K562 (cell line): Measurements from ENCODE around the gene NMT1. TPM values are rescaled to one million over a fixed set of nuclear protein-coding genes. Genes with fewer than 3 reads are reported as not detected.

Source experiments
- BRF1 ChIP-seq: IDR thresholded peaks from 3 replicates; pipeline ENCODE4 v1.6.1; 2011; ENCODE audit warnings: borderline replicate concordance, mild to moderate bottlenecking; ENCODE audit not compliant: insufficient read length; ENCODE audit errors: extremely low read depth
- CUX1 ChIP-seq: fragments of 200-800 bp; sonication (Bioruptor generic); IDR thresholded peaks from 2 replicates; pipeline ENCODE4 v1.6.1; 2016; ENCODE audit warnings: missing genetic modification characterization, missing compliant biosample characterization
- ID3 ChIP-seq, 2 experiments: fragments of 250-450 bp in 1 of 2; fragments of 450-650 bp in 1 of 2; sonication (Bioruptor Pico) in 1 of 2; IDR thresholded peaks; 2 replicates each; pipeline versions ENCODE4 v1.6.1 to v1.8.0; 2016 to 2021; ENCODE audit warnings: mild to moderate bottlenecking in 2 of 2, moderate library complexity in 2 of 2, missing compliant biosample characterization in 1 of 2, missing genetic modification characterization in 1 of 2
- KDM2B ChIP-seq: fragments of 250-450 bp; sonication (Bioruptor Pico); IDR thresholded peaks from 2 replicates; pipeline ENCODE4 v1.8.0; 2021; ENCODE audit warnings: mild to moderate bottlenecking, moderate library complexity
- MXD1 ChIP-seq: fragments of 250-450 bp; sonication (Bioruptor Pico); IDR thresholded peaks from 2 replicates; pipeline ENCODE4 v1.8.0; 2021; ENCODE audit warnings: borderline replicate concordance, mild to moderate bottlenecking, moderate library complexity; ENCODE audit not compliant: poor library complexity, severe bottlenecking
- RFX7 ChIP-seq: fragments of 250-450 bp; sonication (Bioruptor Pico); IDR thresholded peaks from 2 replicates; pipeline ENCODE4 v1.5.1; 2021; ENCODE audit warnings: mild to moderate bottlenecking
- TRIM25 ChIP-seq: fragments of 450-650 bp; IDR thresholded peaks from 2 replicates; pipeline ENCODE4 v1.7.0; 2016; ENCODE audit warnings: borderline replicate concordance
- ZBTB49 ChIP-seq: sonication (generic); formaldehyde crosslinking; IDR thresholded peaks from 2 replicates; pipeline ENCODE4 v1.8.0; 2022; ENCODE audit warnings: missing genetic modification reagents, mild to moderate bottlenecking, borderline replicate concordance
- ZFP1 ChIP-seq: fragments of 450-650 bp; formaldehyde crosslinking; IDR thresholded peaks from 2 replicates; pipeline ENCODE4 v1.4.0; 2020; ENCODE audit warnings: mild to moderate bottlenecking, mixed read lengths
- ZNF143 ChIP-seq: sonication (generic); formaldehyde crosslinking; IDR thresholded peaks from 2 replicates; pipeline ENCODE4 v1.9.0; 2022; ENCODE audit warnings: mild to moderate bottlenecking, missing genetic modification reagents
- ZNF347 ChIP-seq: fragments of 450-650 bp; formaldehyde crosslinking; IDR thresholded peaks from 2 replicates; pipeline ENCODE4 v1.4.0; 2020; ENCODE audit warnings: low read depth, mild to moderate bottlenecking, moderate library complexity
- ZNF449 ChIP-seq: fragments of 250-450 bp; sonication (Bioruptor Pico); IDR thresholded peaks from 2 replicates; pipeline ENCODE4 v1.8.0; 2022; ENCODE audit warnings: moderate library complexity, mild to moderate bottlenecking, inconsistent platforms
- ZNF766 ChIP-seq: fragments of 200-800 bp; sonication (Bioruptor generic); conservative IDR thresholded peaks from 2 replicates; pipeline ENCODE4 v1.6.1; 2016; ENCODE audit warnings: missing genetic modification characterization, missing compliant biosample characterization
- polyA plus RNA-seq, 8 experiments: library from polyadenylated mRNA; depleted of rRNA in 4 of 8; stranded (reverse) in 5 of 8; unstranded in 3 of 8; fragments of >200 nt; fragmentation: Nextera tagmentation in 2 of 8; fragmentation: Illumina TruSeq in 1 of 8; extraction: Ambion mirVana in 2 of 8; extraction: Trizol in 1 of 8; gene quantifications; 2 replicates each; pipeline versions ENCODE4 v1.2.1 to v1.2.3, GENCODE V29; 2011 to 2014; ENCODE audit warnings: inconsistent platforms in 1 of 8, missing spikeins in 1 of 8
- total RNA-seq, 7 experiments: library from RNA; depleted of rRNA in 6 of 7; stranded (reverse); fragments of >200 nt in 6 of 7; fragmentation: Illumina TruSeq in 2 of 7; extraction: Trizol in 2 of 7; gene quantifications; 2 replicates each; pipeline versions ENCODE4 v1.2.1 to v1.2.3, GENCODE V29; 2011 to 2021; ENCODE audit warnings: low replicate concordance in 1 of 7

Gene NMT1
- total and polyA plus RNA-seq, 9 of the 15 experiments (the other 6 are each of a cell fraction or from before 2014, with no cell fraction given): 86.7 to 569 (median 213) TPM

GRCh38 chr17:45021607-45022287 is 39.4 kb upstream of the NMT1 start (continued):
- TF ChIP-seq ZBTB49 (CRISPR knock-in tag) (no peak), KDM2B (CRISPR knock-in tag) (peak; percentile 34; the same call in 1 of the 2 replicates), ZNF766 (CRISPR knock-in tag) (no peak), ZNF143 (CRISPR knock-in tag) (no peak), ID3 (CRISPR knock-in tag; IDR thresholded peaks at IDR 0.05) (no peak), ID3 (tag; IDR thresholded peaks at IDR 0.05) (0 out of 2 replicates have a peak, but pooled peaks have one; percentile 69), CUX1 (CRISPR knock-in tag) (no peak), RFX7 (CRISPR knock-in tag) (no peak), MXD1 (CRISPR knock-in tag) (no peak), ZNF347 (no peak), TRIM25 (no peak), ZFP1 (CRISPR knock-in tag) (no peak), BRF1 (no peak), ZNF449 (CRISPR knock-in tag) (no peak)
